ENCODE results near the gene OVCA2. TPM values are rescaled to one million over a fixed set of nuclear protein-coding genes. Genes with fewer than 3 reads are reported as not detected.

The OVCA2 gene
- total RNA-seq, 4 donors from 2014 or later: 5.4 to 73.3 (median 36.9) TPM

DNA sequence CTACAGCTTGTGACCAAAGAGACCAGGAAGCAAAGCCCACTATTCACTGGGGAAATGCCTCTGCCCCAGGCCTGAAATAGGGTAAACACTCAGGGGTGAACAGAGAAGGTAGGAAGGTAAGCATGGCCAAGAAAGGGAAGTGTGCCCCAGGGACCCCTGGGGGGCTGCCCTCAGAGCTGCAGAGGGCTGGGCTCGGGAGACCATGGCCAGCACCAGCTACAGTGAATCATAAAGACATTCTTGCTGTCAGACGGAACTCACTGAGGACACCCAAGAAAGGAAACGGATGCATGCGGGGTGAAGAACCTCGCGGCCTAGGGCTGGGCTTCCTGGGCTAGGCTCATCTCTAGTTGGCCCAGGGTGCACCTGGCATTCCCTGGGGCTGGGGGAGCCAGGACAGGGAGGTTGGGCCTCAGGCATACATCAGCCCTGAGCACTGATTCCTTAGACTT is 22.7 kb downstream of the OVCA2 start:
- in situ Hi-C loops (cut with MboI; ENCODE audit: low pct_ligation_motif_present in 1 of 4, low pct_unique_long_range_greater_than_20kb in 1 of 4, low sequenced_read_pairs in 3 of 4) (loop anchor here in 3 of 4 donors (5.0 to 25.0 kb wide), 3 partner anchors 98 to 183 kb away; no protein-coding TSS in a partner anchor), intact Hi-C loops (cut with DNase I; ENCODE audit: low total_unique reads) (no loop called here)
- no peaks in the 10 kb centered on the region for H3K27me3 ChIP-seq
- WGBS, 2 donors (ENCODE audit: low coverage in 1 of 2): 68% methylated on average over 6 of the region's 6 CpGs; no CpG with 5 or more reads in 1 of the 2 donors
- TF ChIP-seq, protein P1, sequence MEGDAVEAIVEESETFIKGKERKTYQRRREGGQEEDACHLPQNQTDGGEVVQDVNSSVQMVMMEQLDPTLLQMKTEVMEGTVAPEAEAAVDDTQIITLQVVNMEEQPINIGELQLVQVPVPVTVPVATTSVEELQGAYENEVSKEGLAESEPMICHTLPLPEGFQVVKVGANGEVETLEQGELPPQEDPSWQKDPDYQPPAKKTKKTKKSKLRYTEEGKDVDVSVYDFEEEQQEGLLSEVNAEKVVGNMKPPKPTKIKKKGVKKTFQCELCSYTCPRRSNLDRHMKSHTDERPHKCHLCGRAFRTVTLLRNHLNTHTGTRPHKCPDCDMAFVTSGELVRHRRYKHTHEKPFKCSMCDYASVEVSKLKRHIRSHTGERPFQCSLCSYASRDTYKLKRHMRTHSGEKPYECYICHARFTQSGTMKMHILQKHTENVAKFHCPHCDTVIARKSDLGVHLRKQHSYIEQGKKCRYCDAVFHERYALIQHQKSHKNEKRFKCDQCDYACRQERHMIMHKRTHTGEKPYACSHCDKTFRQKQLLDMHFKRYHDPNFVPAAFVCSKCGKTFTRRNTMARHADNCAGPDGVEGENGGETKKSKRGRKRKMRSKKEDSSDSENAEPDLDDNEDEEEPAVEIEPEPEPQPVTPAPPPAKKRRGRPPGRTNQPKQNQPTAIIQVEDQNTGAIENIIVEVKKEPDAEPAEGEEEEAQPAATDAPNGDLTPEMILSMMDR (IDR thresholded peaks at IDR 0.05): no peak
- TF ChIP-seq POLR2A (IDR thresholded peaks at IDR 0.05) (no peak), POLR2AphosphoS5 (IDR thresholded peaks at IDR 0.05) (no peak), EP300 (IDR thresholded peaks at IDR 0.05; ENCODE audit: low read depth) (no peak)
- peaks cover 0 to 10% (median 0%) of the 10 kb centered on the region in 4 donors for H3K36me3 ChIP-seq
- H3K27ac ChIP-seq: peak overlapping the region; percentile 85 to 92 (median 90)
- no peaks in the 10 kb centered on the region for H3K9me3 ChIP-seq
- DNase-seq: peak; percentile 36
- H3K4me1 ChIP-seq: peaks cover 33 to 84% (median 48%) of the 10 kb centered on the region in 4 donors
- H3K4me3 ChIP-seq: no peak overlapping the region

DNA sequence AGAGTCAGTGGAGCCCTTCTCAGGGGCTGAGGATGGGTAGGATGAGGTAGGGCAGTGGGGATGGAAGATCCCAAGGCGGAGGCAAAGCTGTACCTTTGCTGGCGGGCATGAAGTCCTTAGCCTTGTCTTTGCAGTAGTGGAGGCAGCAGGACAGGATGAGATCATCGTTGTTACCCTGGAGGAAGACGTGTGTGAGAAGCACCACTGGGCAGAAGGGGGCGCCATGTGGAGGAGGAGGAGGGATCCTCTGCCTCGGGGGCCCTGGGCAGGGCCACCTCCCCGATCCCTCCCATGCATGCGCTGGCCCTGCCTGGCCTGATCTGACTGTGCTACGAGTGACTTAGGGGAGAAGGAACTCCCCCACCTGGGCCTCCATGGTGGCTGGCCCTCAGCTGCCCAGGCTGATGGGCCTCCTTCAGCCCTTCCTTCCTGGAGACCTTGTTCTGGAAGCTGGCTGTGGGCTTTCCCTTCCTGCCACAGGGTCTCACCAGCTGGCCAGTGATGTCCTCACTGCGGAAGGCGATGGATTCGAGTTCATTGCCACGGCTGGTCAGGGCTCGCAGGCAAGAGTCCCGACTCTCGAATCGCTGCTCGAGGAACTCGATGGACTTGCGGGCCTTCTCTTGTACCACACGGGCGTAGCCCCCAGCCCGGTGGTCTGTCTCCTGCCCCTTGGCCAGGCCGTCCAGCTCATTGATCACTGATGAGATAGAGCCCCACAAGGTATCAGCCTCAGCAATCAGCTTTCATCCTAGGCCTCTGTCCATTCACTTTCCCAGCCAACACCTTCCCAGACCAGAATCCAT is 23.4 kb downstream of the OVCA2 start:
- Histone ChIP-seq H3K9me3 (no peaks in the 10 kb centered on the region), H3K36me3 (peaks cover 0 to 10% (median 0%) of the 10 kb centered on the region in 4 donors), H3K27me3 (no peaks in the 10 kb centered on the region), H3K4me3 (no peak overlapping the region), H3K27ac (peak overlapping the region; percentile 85 to 92 (median 90)), H3K4me1 (peaks cover 30 to 78% (median 46%) of the 10 kb centered on the region in 4 donors)
- TF ChIP-seq POLR2AphosphoS5 (IDR thresholded peaks at IDR 0.05): no peak
- no peak for TF ChIP-seq POLR2A (IDR thresholded peaks at IDR 0.05)
- TF ChIP-seq EP300 (IDR thresholded peaks at IDR 0.05; ENCODE audit: low read depth): no peak
- TF ChIP-seq, protein P1 (IDR thresholded peaks at IDR 0.05): peak in 3 of 5 experiments; percentile 16 to 31 (median 18)
- in situ Hi-C loops (cut with MboI; ENCODE audit: low pct_ligation_motif_present in 1 of 4, low pct_unique_long_range_greater_than_20kb in 1 of 4, low sequenced_read_pairs in 3 of 4): loop anchor here (5.0 to 25.0 kb wide), 4 partner anchors 97 to 182 kb away; no protein-coding TSS in a partner anchor
- intact Hi-C loops (cut with DNase I; ENCODE audit: low total_unique reads): no loop called here
- DNase-seq: peak; percentile 46
- 80 to 100% methylated on average over 5 to 24 of the region's 24 CpGs for WGBS, 2 donors (ENCODE audit: low coverage in 1 of 2)

GRCh38 chr17:2065949-2066400 is 24.2 kb downstream of the OVCA2 start:
- peak in 1 of 3 donors; percentile 47 for TF ChIP-seq POLR2AphosphoS5 (IDR thresholded peaks at IDR 0.05)
- no peak for TF ChIP-seq EP300 (IDR thresholded peaks at IDR 0.05; ENCODE audit: low read depth)
- peaks cover 0 to 10% (median 0%) of the 10 kb centered on the region in 4 donors for H3K36me3 ChIP-seq
- intact Hi-C loops (cut with DNase I; ENCODE audit: low total_unique reads) (no loop called here), in situ Hi-C loops (cut with MboI; ENCODE audit: low pct_ligation_motif_present in 1 of 4, low pct_unique_long_range_greater_than_20kb in 1 of 4, low sequenced_read_pairs in 3 of 4) (loop anchor here (5.0 to 25.0 kb wide), 3 partner anchors 96 to 179 kb away; no protein-coding TSS in a partner anchor)
- 83% methylated on average over 10 of the region's 10 CpGs; no CpG with 5 or more reads in 1 of the 2 donors for WGBS, 2 donors (ENCODE audit: low coverage in 1 of 2)
- H3K9me3 ChIP-seq: no peaks in the 10 kb centered on the region
- H3K4me3 ChIP-seq: no peak overlapping the region
- no peak for DNase-seq
- peaks cover 24 to 74% (median 46%) of the 10 kb centered on the region in 4 donors for H3K4me1 ChIP-seq
- H3K27me3 ChIP-seq: no peaks in the 10 kb centered on the region
- H3K27ac ChIP-seq: peak overlapping the region; percentile 85 to 92 (median 90)

DNA sequence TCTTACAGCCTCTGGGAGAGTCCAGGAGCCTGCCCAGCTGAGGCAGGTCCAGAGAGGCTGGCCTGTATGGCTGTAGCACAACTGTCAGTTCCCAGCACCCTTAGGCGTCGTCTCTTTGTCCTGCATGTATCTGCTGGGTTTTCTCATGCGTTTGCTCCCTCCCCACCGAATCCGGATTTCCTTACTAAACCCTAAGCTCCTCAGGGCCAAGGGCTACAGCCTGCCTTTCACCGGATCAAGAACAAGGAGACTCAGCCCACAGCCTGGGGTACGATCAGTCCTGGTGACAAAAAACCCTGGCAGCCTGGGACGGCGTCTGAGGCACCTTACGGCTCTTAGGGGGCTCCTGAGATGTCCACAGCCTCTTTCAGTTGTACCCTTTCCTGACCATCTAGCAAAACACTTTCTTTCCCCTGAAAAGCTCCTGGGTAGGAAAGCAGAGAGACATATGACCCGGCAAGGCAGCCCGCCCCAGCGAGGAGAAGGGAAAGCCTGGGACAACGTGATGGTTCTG is 25.3 kb downstream of the OVCA2 start:
- Histone ChIP-seq H3K36me3 (peaks cover 0 to 10% (median 0%) of the 10 kb centered on the region in 4 donors), H3K9me3 (no peaks in the 10 kb centered on the region), H3K4me1 (peaks cover 24 to 79% (median 49%) of the 10 kb centered on the region in 4 donors), H3K27ac (peak overlapping the region; percentile 77 to 92 (median 90)), H3K27me3 (no peaks in the 10 kb centered on the region), H3K4me3 (no peak overlapping the region)
- no peak for TF ChIP-seq EP300 (IDR thresholded peaks at IDR 0.05; ENCODE audit: low read depth)
- TF ChIP-seq, protein P1 (IDR thresholded peaks at IDR 0.05): no peak
- no peak for TF ChIP-seq POLR2A (IDR thresholded peaks at IDR 0.05)
- TF ChIP-seq POLR2AphosphoS5 (IDR thresholded peaks at IDR 0.05): no peak
- in situ Hi-C loops (cut with MboI; ENCODE audit: low pct_ligation_motif_present in 1 of 4, low pct_unique_long_range_greater_than_20kb in 1 of 4, low sequenced_read_pairs in 3 of 4) (loop anchor here (5.0 to 25.0 kb wide), 3 partner anchors 95 to 178 kb away; no protein-coding TSS in a partner anchor), intact Hi-C loops (cut with DNase I; ENCODE audit: low total_unique reads) (no loop called here)
- WGBS, 2 donors (ENCODE audit: low coverage in 1 of 2): 40 to 83% methylated on average over 2 to 14 of the region's 14 CpGs
- DNase-seq: no peak

Measured in transverse colon (tissue), 4 donors.